SU-DHL-6 (cell line): ENCODE results near the gene TIMM8B.

ENCODE experiments used
- H2AFZ ChIP-seq: fragments of 200-600 bp; sonication (generic); 2 replicates; pipeline ENCODE4 v1.6.1; 2014; ENCODE audit warnings: low read depth, mild to moderate bottlenecking, moderate library complexity, mixed read lengths, antibody characterized with exemption, low read length; ENCODE audit not compliant: severe bottlenecking
- H3F3A ChIP-seq: fragments of 200-600 bp; shearing (Covaris generic); 2 replicates; pipeline ENCODE4 v1.6.0; 2016; ENCODE audit warnings: antibody characterized with exemption, mild to moderate bottlenecking; ENCODE audit not compliant: insufficient read depth
- H3K27ac ChIP-seq: fragments of 200-600 bp; sonication (generic); 2 replicates; pipeline ENCODE4 v1.5.1; 2016; ENCODE audit warnings: low read depth, mild to moderate bottlenecking, low read length, moderate library complexity, mixed read lengths
- H3K27me3 ChIP-seq: fragments of 200-600 bp; sonication (generic), shearing (Covaris generic); 2 replicates; pipeline ENCODE4 v1.6.0; 2014; ENCODE audit warnings: mild to moderate bottlenecking, low read length
- H3K36me3 ChIP-seq: fragments of 200-600 bp; sonication (generic); 2 replicates; pipeline ENCODE4 v1.6.1; 2014; ENCODE audit warnings: mild to moderate bottlenecking, low read length, mixed read lengths
- H3K4me2 ChIP-seq: fragments of 300-600, 200-600 bp; shearing (Covaris generic), sonication (generic); 2 replicates; pipeline ENCODE4 v1.6.0; 2014; ENCODE audit warnings: low read length, low read depth, mild to moderate bottlenecking; ENCODE audit not compliant: poor library complexity, severe bottlenecking
- H3K4me3 ChIP-seq: fragments of 200-600 bp; sonication (generic); 2 replicates; pipeline ENCODE4 v1.5.1; 2014; ENCODE audit warnings: antibody characterized with exemption, low read length, mild to moderate bottlenecking, mixed read lengths; ENCODE audit not compliant: insufficient read depth, poor library complexity, severe bottlenecking
- H3K79me2 ChIP-seq: fragments of 200-600 bp; sonication (generic); 2 replicates; pipeline ENCODE4 v1.6.1; 2014; ENCODE audit warnings: mild to moderate bottlenecking, low read length, moderate library complexity; ENCODE audit not compliant: insufficient read depth
- H3K9ac ChIP-seq: fragments of 200-600 bp; sonication (generic); 2 replicates; pipeline ENCODE4 v1.7.0; 2014; ENCODE audit warnings: mild to moderate bottlenecking, low read length
- H3K9me2 ChIP-seq: fragments of 200-600 bp; sonication (generic); replicated peaks from 2 replicates; pipeline ENCODE4 v1.6.1; 2014; ENCODE audit warnings: low read length; ENCODE audit not compliant: insufficient read depth
- H3K9me3 ChIP-seq: fragments of 200-600 bp; sonication (generic); 2 replicates; pipeline ENCODE4 v1.6.1; 2014; ENCODE audit warnings: low read length, mixed read lengths; ENCODE audit not compliant: insufficient read depth
- H4K20me1 ChIP-seq: fragments of 200-600 bp; sonication (generic); 2 replicates; pipeline ENCODE4 v1.6.1; 2014; ENCODE audit warnings: low read depth, mild to moderate bottlenecking, antibody characterized with exemption, low read length, moderate library complexity, mixed read lengths
- EZH2phosphoT487 ChIP-seq: fragments of 200-600 bp; sonication (generic), shearing (Covaris generic); conservative IDR thresholded peaks from 2 replicates; pipeline ENCODE4 v1.6.1; 2018; ENCODE audit warnings: mild to moderate bottlenecking, antibody characterized with exemption, low read length, moderate library complexity, mixed read lengths
- TF ChIP-seq, protein P1 (sequence below): fragments of 200-600 bp; sonication (generic); IDR thresholded peaks from one replicate; pipeline ENCODE4 v1.5.1; 2017; ENCODE audit warnings: antibody characterized with exemption, mild to moderate bottlenecking, low read length, moderate library complexity; ENCODE audit not compliant: insufficient read depth, poor library complexity, severe bottlenecking

TIMM8B gene

DNA sequence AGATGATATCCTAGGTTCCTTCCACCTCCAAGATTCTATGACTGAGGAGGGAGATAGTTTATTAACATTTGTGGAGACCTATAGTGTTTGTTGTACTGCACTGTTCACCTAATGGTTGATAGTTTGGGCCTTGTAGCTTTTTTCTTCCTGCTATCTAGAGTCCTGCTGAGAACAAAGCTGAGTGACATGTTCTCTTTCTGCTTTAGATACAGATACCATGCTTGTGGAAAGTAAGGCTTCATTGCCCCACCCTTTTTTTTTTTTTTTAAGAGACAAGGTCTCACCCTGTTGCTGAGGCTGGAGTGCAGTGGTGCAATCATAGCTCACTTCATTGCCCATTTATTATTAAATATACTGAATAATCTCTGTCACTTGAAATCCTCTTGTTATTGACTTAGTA, 49.0 kb downstream of the TIMM8B start:
- Histone ChIP-seq H3K4me2 (no peak overlapping the region), H3K9ac (no peak overlapping the region), H3K36me3 (peaks cover 34% of the 10 kb centered on the region), H3K79me2 (no peaks in the 10 kb centered on the region), H3K4me3 (no peak overlapping the region), H4K20me1 (no peaks in the 10 kb centered on the region), H3K27me3 (no peaks in the 10 kb centered on the region), H3K9me2 (no peaks in the 10 kb centered on the region), H3K27ac (no peak overlapping the region), H3F3A (0 out of 2 replicates have a peak, but pooled peaks cover 4% of the 10 kb centered on the region), H2AFZ (no peak overlapping the region), H3K9me3 (no peaks in the 10 kb centered on the region)
- TF ChIP-seq EZH2phosphoT487, result no peak
- TF ChIP-seq, protein P1, sequence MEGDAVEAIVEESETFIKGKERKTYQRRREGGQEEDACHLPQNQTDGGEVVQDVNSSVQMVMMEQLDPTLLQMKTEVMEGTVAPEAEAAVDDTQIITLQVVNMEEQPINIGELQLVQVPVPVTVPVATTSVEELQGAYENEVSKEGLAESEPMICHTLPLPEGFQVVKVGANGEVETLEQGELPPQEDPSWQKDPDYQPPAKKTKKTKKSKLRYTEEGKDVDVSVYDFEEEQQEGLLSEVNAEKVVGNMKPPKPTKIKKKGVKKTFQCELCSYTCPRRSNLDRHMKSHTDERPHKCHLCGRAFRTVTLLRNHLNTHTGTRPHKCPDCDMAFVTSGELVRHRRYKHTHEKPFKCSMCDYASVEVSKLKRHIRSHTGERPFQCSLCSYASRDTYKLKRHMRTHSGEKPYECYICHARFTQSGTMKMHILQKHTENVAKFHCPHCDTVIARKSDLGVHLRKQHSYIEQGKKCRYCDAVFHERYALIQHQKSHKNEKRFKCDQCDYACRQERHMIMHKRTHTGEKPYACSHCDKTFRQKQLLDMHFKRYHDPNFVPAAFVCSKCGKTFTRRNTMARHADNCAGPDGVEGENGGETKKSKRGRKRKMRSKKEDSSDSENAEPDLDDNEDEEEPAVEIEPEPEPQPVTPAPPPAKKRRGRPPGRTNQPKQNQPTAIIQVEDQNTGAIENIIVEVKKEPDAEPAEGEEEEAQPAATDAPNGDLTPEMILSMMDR, result no peak
